ENCODE data around the gene SELENOS.

- TF ChIP-seq CTCF (IDR thresholded peaks at IDR 0.05; ENCODE audit: low read length) (no peak), EZH2 (optimal IDR thresholded peaks at IDR 0.05; ENCODE audit: low read depth, low read length) (no peak), EZH2phosphoT487 (IDR thresholded peaks at IDR 0.05; ENCODE audit: low read length) (no peak)
Observed at GRCh38 chr15:101244036-101244781, 33.1 kb downstream of the SELENOS start.
